ENCODE results near the gene GDF9.

DNA sequence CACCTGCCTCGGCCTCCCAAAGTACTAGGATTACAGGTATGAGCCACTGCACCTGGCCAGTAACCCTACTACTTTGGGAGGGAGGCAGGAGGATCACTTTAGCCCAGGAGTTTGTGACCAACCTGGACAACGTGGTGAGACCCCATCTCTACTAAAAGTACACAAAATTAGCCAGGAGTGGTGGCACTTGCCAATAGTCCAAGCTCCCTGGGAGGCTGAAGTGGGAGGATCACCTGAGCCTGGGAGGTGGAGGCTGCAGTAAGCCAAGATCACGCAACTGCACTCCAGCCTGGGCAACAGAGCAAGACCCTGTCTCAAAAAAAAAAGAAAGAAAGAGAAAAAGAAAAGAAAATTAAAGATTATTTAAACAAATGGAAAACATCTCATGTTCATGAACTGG lies 10.3 kb downstream of the GDF9 start:
- TF ChIP-seq, protein P1, sequence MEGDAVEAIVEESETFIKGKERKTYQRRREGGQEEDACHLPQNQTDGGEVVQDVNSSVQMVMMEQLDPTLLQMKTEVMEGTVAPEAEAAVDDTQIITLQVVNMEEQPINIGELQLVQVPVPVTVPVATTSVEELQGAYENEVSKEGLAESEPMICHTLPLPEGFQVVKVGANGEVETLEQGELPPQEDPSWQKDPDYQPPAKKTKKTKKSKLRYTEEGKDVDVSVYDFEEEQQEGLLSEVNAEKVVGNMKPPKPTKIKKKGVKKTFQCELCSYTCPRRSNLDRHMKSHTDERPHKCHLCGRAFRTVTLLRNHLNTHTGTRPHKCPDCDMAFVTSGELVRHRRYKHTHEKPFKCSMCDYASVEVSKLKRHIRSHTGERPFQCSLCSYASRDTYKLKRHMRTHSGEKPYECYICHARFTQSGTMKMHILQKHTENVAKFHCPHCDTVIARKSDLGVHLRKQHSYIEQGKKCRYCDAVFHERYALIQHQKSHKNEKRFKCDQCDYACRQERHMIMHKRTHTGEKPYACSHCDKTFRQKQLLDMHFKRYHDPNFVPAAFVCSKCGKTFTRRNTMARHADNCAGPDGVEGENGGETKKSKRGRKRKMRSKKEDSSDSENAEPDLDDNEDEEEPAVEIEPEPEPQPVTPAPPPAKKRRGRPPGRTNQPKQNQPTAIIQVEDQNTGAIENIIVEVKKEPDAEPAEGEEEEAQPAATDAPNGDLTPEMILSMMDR (IDR thresholded peaks at IDR 0.05), result no peak
- no peak for TF ChIP-seq POLR2A (IDR thresholded peaks at IDR 0.05)
